Measurements from ENCODE around the gene SV2C. TPM values are rescaled to one million over a fixed set of nuclear protein-coding genes. Genes with fewer than 3 reads are reported as not detected.

SV2C gene
- total and polyA plus RNA-seq, 7 donors, result 0.31 to 0.71 (median 0.55) TPM; not detected in 2

DNA sequence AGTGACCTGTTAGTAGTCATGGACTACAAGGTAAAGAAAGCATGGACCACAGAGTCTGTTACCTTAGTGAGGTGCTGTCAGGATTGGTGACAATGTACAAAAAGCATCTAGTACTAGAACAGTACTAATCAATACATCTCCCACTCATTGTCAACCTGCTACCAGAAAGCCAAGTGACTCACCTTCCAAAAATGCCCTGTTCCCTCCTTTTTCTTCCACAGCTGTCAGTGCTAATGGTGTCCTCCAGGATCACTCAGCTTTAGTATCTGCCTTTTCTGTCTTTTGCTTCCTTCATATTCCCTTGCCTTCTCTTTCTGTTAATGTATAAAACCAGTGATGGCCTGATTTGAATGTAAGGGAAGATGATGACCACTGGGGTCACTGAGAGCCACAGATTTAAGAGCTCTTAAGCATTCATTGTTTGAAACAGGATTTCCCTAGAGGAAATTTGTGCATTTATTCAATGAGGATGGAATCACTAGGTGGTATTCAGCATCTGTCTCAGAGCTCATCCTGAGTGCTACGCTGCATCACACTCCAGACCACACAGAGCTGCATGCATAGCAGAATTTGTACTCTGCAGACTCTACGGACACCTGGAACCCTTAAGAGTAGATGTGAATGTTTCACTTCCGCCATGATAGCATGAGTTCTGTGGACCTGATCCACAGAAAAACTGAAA, 71.0 kb downstream of the SV2C start:
- H3K27me3 ChIP-seq, result no peaks in the 10 kb centered on the region
- no peaks in the 10 kb centered on the region for H3K36me3 ChIP-seq
- H3K27ac ChIP-seq, result no peak overlapping the region
- 86 to 91% methylated on average over 3 of the region's 3 CpGs for WGBS, 2 donors
- DNase-seq, result no peak
- no peaks in the 10 kb centered on the region for H3K9me3 ChIP-seq
- no peaks in the 10 kb centered on the region for H3K4me1 ChIP-seq
- no peak for TF ChIP-seq POLR2A (IDR thresholded peaks at IDR 0.05)
- no peak for TF ChIP-seq CTCF (IDR thresholded peaks at IDR 0.05)
- no peak for TF ChIP-seq EP300 (IDR thresholded peaks at IDR 0.05)
- no peak for TF ChIP-seq POLR2AphosphoS5 (IDR thresholded peaks at IDR 0.05)
- intact Hi-C loops (cut with DNase I), result no loop called here
- no peak overlapping the region for H3K4me3 ChIP-seq

DNA sequence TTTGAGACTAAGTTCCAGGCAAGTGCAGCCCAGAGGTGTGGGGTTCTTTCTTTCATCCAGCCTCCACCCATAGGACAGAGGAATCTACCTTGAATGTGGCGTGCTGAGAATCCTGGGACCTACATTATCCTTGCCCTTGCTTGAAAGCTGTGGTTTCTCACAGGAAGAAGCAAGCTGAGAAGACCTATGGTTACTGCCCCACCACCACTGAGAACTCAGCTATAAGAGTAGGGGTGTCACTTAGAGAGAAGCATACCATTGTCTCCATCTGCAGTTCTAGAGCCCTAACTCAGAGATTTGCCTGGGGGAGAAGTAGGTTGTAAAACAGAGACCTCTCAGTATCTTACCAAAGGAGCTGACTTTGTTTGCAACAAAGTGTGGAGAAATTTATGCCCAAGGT, 72.4 kb downstream of the SV2C start:
- intact Hi-C loops (cut with DNase I), result no loop called here
- no peak overlapping the region for H3K27ac ChIP-seq
- WGBS, 2 donors, result 85 to 89% methylated on average over 1 of the region's 1 CpG

DNA sequence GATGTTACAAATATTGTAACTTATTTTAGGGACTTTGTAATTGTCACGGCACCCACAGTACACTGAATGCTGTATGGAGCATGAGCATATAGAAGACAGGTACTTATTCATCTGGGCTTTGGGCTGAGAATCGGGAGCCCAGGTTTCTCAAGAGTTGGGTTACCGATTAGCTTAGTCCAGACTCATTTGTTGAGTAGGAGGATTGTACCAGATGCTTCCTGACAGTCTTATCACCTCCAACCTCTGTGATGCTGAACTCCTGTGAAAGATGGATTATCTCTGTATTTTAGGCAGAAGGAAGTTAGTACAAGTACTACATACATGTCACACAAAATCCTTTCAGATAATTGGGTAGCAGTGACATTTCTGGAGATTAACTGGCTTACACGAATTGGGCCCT, 79.2 kb downstream of the SV2C start:
- intact Hi-C loops (cut with DNase I), result no loop called here
- H3K27me3 ChIP-seq, result no peaks in the 10 kb centered on the region
- WGBS, 2 donors, result 84 to 90% methylated on average over 4 of the region's 4 CpGs
- H3K27ac ChIP-seq, result no peak overlapping the region
- no peaks in the 10 kb centered on the region for H3K36me3 ChIP-seq
- TF ChIP-seq CTCF (IDR thresholded peaks at IDR 0.05) (no peak), EP300 (IDR thresholded peaks at IDR 0.05) (no peak), POLR2A (IDR thresholded peaks at IDR 0.05) (no peak), POLR2AphosphoS5 (IDR thresholded peaks at IDR 0.05) (no peak)
- DNase-seq, result no peak
- H3K9me3 ChIP-seq, result no peaks in the 10 kb centered on the region
- no peak overlapping the region for H3K4me3 ChIP-seq
- no peaks in the 10 kb centered on the region for H3K4me1 ChIP-seq

More for the DNA sequence above, 72.4 kb downstream of the SV2C start:
- Histone ChIP-seq H3K9me3 (no peaks in the 10 kb centered on the region), H3K4me3 (no peak overlapping the region), H3K36me3 (no peaks in the 10 kb centered on the region), H3K27me3 (no peaks in the 10 kb centered on the region), H3K4me1 (no peaks in the 10 kb centered on the region)
- TF ChIP-seq POLR2AphosphoS5 (IDR thresholded peaks at IDR 0.05) (no peak), EP300 (IDR thresholded peaks at IDR 0.05) (no peak), CTCF (IDR thresholded peaks at IDR 0.05) (no peak), POLR2A (IDR thresholded peaks at IDR 0.05) (no peak)
- DNase-seq, result no peak

DNA sequence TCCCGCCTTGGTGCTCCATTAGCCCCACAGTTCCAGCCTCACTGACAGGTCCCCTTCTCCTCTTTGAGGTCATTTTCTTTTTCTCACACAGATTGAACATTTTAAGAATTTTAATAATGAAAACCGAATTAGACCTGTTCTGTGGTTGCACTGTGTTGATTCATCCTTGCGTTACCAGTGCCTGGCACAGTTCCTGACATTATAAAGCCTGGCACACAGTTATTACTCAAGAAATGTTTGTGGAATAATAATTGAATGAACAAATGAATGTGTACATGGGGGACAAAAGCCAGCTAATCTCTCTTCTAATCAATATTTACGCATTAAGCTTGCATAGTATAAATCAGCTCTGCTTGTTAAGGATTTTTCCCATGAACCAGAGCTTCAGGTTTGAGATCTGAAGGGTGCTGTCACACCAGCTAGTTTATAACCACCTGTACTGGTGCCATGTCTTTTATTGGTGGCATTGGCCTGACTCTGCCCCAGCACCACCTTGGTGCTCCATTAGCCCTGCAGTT, 80.0 kb downstream of the SV2C start:
- H3K4me1 ChIP-seq, result no peaks in the 10 kb centered on the region
- WGBS, 2 donors, result 75 to 91% methylated on average over 4 of the region's 4 CpGs

More for the DNA sequence above, 80.0 kb downstream of the SV2C start:
- no peak for TF ChIP-seq POLR2AphosphoS5 (IDR thresholded peaks at IDR 0.05)
- TF ChIP-seq CTCF (IDR thresholded peaks at IDR 0.05), result no peak
- TF ChIP-seq EP300 (IDR thresholded peaks at IDR 0.05), result no peak
- intact Hi-C loops (cut with DNase I), result no loop called here
- no peak overlapping the region for H3K4me3 ChIP-seq
- DNase-seq, result no peak
- H3K9me3 ChIP-seq, result no peaks in the 10 kb centered on the region
- H3K27me3 ChIP-seq, result no peaks in the 10 kb centered on the region
- H3K36me3 ChIP-seq, result no peaks in the 10 kb centered on the region
- no peak overlapping the region for H3K27ac ChIP-seq

Data from sigmoid colon (tissue), 7 donors.